DOHH2 (cell line): Measurements from ENCODE around the gene IFNAR2.

Source experiments
- H3F3A ChIP-seq: fragments of 200-600 bp; sonication (generic), shearing (Covaris generic); 2 replicates; pipeline ENCODE4 v1.6.0; 2016; ENCODE audit warnings: antibody characterized with exemption, mild to moderate bottlenecking; ENCODE audit not compliant: control insufficient read depth, insufficient read depth
- H3K27ac ChIP-seq: fragments of 200-600 bp; sonication (generic); 2 replicates; pipeline ENCODE4 v1.5.1; 2014; ENCODE audit warnings: low read depth, mild to moderate bottlenecking, low read length, moderate library complexity
- H3K27me3 ChIP-seq: fragments of 200-600 bp; sonication (generic); 2 replicates; pipeline ENCODE4 v1.6.1; 2014; ENCODE audit warnings: mild to moderate bottlenecking, low read length, mixed read lengths; ENCODE audit not compliant: control insufficient read depth
- H3K36me3 ChIP-seq: fragments of 200-600 bp; sonication (generic); 2 replicates; pipeline ENCODE4 v1.6.1; 2014; ENCODE audit warnings: mild to moderate bottlenecking, low read length, moderate library complexity, mixed read lengths; ENCODE audit not compliant: control insufficient read depth
- H3K4me1 ChIP-seq: fragments of 200-600 bp; sonication (generic); 2 replicates; pipeline ENCODE4 v1.6.1; 2014; ENCODE audit warnings: mild to moderate bottlenecking, low read length, mixed read lengths; ENCODE audit not compliant: control insufficient read depth
- H3K4me2 ChIP-seq: fragments of 200-600 bp; sonication (generic); 2 replicates; pipeline ENCODE4 v1.6.0; 2014; ENCODE audit warnings: mild to moderate bottlenecking, low read length, moderate library complexity
- H3K4me3 ChIP-seq: fragments of 200-600 bp; sonication (generic); 2 replicates; pipeline ENCODE4 v1.5.1; 2014; ENCODE audit warnings: mild to moderate bottlenecking, low read length, mixed read lengths
- H3K79me2 ChIP-seq: fragments of 200-600 bp; sonication (generic); 2 replicates; pipeline ENCODE4 v1.6.1; 2014; ENCODE audit warnings: mild to moderate bottlenecking, low read length, mixed read lengths; ENCODE audit not compliant: control insufficient read depth
- H3K9me2 ChIP-seq: fragments of 200-600 bp; sonication (generic); replicated peaks from 2 replicates; pipeline ENCODE4 v1.6.1; 2014; ENCODE audit warnings: mild to moderate bottlenecking, low read length, mixed read lengths; ENCODE audit not compliant: control insufficient read depth
- H3K9me3 ChIP-seq: fragments of 200-600 bp; sonication (generic); 2 replicates; pipeline ENCODE4 v1.6.1; 2014; ENCODE audit warnings: antibody characterized with exemption, low read length, mixed read lengths; ENCODE audit not compliant: control insufficient read depth, insufficient read depth
- H4K20me1 ChIP-seq: fragments of 200-600 bp; sonication (generic); 2 replicates; pipeline ENCODE4 v1.6.0; 2014; ENCODE audit warnings: low read depth, mild to moderate bottlenecking, antibody characterized with exemption, low read length, moderate library complexity; ENCODE audit not compliant: control insufficient read depth, insufficient read depth
- CTCF ChIP-seq: fragments of 200-600 bp; sonication (generic); IDR thresholded peaks from one replicate; pipeline ENCODE4 v1.5.1; 2014; ENCODE audit warnings: antibody characterized with exemption, mild to moderate bottlenecking, low read depth, low read length; ENCODE audit not compliant: poor library complexity, severe bottlenecking
- EZH2phosphoT487 ChIP-seq: fragments of 200-600 bp; sonication (generic); IDR thresholded peaks from 2 replicates; pipeline ENCODE4 v1.6.1; 2017; ENCODE audit warnings: borderline replicate concordance, mild to moderate bottlenecking, antibody characterized with exemption, low read length, moderate library complexity, mixed read lengths

The IFNAR2 gene

GRCh38 chr21:33236013-33236686 is 6.4 kb downstream of the IFNAR2 start:
- peaks cover 99% of the 10 kb centered on the region for H3K79me2 ChIP-seq
- no peaks in the 10 kb centered on the region for H3K27me3 ChIP-seq
- H3F3A ChIP-seq, result peaks cover 14% of the 10 kb centered on the region
- peak overlapping the region; percentile 73 for H3K4me2 ChIP-seq
- H3K36me3 ChIP-seq, result peaks cover 95% of the 10 kb centered on the region
- H3K9me2 ChIP-seq, result no peaks in the 10 kb centered on the region
- H3K4me3 ChIP-seq, result peak overlapping the region; percentile 63
- TF ChIP-seq EZH2phosphoT487, result no peak
- TF ChIP-seq CTCF, result no peak
- no peaks in the 10 kb centered on the region for H3K9me3 ChIP-seq
- no peaks in the 10 kb centered on the region; the same call in 1 of the 2 replicates for H4K20me1 ChIP-seq
- H3K27ac ChIP-seq, result peak overlapping the region; percentile 86
- peaks cover 96% of the 10 kb centered on the region for H3K4me1 ChIP-seq

- Histone ChIP-seq H3F3A (peaks cover 14% of the 10 kb centered on the region), H3K4me2 (peak overlapping the region; percentile 73), H3K27ac (peak overlapping the region; percentile 86), H3K4me1 (peaks cover 95% of the 10 kb centered on the region), H4K20me1 (no peaks in the 10 kb centered on the region; the same call in 1 of the 2 replicates), H3K36me3 (peaks cover 95% of the 10 kb centered on the region), H3K4me3 (peak overlapping the region; percentile 63), H3K9me3 (no peaks in the 10 kb centered on the region), H3K9me2 (no peaks in the 10 kb centered on the region), H3K27me3 (no peaks in the 10 kb centered on the region), H3K79me2 (peaks cover 99% of the 10 kb centered on the region)
- no peak for TF ChIP-seq CTCF
- no peak for TF ChIP-seq EZH2phosphoT487
These were observed 7.0 kb downstream of the IFNAR2 start for GRCh38 chr21:33236766-33237165.

- H4K20me1 ChIP-seq, result no peaks in the 10 kb centered on the region; the same call in 1 of the 2 replicates
- H3K27me3 ChIP-seq, result no peaks in the 10 kb centered on the region
- no peaks in the 10 kb centered on the region for H3K9me3 ChIP-seq
- TF ChIP-seq CTCF (no peak), EZH2phosphoT487 (no peak)
- peaks cover 14% of the 10 kb centered on the region for H3F3A ChIP-seq
- peaks cover 94% of the 10 kb centered on the region for H3K36me3 ChIP-seq
- H3K4me2 ChIP-seq, result peak overlapping the region; percentile 73
- H3K4me3 ChIP-seq, result peak overlapping the region; percentile 63
- peaks cover 88% of the 10 kb centered on the region for H3K4me1 ChIP-seq
- H3K27ac ChIP-seq, result peak overlapping the region; percentile 86
- H3K79me2 ChIP-seq, result peaks cover 97% of the 10 kb centered on the region
- H3K9me2 ChIP-seq, result no peaks in the 10 kb centered on the region
These were observed 7.7 kb downstream of the IFNAR2 start for GRCh38 chr21:33237486-33237885.
